ENCODE results near the gene TNK1.

Gene TNK1

DNA sequence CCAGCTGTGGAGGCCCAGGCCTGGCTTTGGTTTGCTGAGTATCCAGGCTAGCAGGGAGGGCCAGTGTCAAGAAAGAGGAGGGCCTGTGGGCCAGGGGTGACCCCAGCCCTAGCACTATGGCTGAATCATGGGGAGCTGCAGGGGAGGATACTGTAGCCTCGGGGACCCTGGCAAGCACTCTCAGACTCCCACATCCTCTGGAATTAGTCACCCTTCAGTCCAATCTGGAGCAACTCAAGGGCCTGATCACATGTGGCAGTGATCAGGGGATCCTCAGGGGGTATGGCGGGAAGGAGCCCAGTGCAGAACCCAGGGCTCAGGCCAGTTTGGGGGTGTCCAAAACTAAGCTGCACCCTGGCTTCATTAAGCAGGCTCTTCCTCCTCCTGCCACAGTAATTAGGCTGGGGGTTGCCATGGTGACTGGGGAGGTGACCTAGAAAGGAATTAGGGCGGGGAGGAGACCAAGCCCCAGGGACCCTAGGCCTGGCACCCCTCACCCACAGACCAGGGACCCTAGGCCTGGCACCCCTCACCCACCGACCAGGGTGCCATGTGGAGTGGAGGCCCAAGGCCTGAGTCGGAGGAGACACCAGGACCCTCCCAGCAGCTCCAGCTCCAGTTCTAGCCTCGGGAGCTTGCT, 32.6 kb downstream of the TNK1 start:
- DNase-seq = no peak

DNA sequence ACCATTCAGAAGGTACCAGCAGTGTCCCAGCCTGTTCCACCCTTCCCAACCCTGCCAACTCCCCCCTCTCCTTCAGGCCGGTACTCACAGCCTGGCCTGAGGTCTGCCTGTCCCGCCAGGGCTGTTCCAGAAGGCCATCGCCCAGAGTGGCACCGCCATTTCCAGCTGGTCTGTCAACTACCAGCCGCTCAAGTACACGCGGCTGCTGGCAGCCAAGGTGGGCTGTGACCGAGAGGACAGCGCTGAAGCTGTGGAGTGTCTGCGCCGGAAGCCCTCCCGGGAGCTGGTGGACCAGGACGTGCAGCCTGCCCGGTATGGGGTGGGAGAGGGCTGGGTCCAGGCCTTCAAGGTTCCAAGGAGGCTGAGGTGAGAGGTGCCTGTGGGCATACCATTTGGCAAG, 33.9 kb downstream of the TNK1 start:
- no peak for DNase-seq

DNA sequence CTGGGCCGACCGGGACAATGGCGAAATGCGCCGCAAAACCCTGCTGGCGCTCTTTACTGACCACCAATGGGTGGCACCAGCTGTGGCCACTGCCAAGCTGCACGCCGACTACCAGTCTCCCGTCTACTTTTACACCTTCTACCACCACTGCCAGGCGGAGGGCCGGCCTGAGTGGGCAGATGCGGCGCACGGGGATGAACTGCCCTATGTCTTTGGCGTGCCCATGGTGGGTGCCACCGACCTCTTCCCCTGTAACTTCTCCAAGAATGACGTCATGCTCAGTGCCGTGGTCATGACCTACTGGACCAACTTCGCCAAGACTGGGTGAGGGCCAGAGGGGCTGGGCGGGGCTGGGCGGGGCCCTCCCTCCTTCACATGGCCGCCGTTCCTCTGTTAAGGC, 34.9 kb downstream of the TNK1 start:
- DNase-seq = no peak

DNA sequence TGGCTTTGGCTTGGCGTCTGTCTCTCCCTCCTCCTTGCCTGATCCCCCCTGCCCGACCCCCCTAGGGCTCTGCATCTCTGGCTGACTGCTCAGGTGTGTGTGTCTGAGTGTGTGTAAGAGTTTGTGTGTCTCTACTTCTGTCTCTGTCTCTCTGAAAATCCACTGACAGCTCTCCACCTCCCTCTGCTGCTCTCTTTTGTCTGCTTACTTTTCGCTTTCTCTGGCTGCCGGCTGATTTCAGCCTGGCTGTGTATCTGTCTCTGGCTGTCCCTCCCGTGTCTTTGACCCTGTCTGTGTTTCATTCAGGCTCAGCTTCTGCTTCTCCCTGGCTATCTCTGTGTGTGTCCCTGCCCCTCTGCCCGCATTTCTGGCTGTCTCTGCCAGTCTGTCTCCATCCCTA, 35.4 kb downstream of the TNK1 start:
- no peak for DNase-seq

DNA sequence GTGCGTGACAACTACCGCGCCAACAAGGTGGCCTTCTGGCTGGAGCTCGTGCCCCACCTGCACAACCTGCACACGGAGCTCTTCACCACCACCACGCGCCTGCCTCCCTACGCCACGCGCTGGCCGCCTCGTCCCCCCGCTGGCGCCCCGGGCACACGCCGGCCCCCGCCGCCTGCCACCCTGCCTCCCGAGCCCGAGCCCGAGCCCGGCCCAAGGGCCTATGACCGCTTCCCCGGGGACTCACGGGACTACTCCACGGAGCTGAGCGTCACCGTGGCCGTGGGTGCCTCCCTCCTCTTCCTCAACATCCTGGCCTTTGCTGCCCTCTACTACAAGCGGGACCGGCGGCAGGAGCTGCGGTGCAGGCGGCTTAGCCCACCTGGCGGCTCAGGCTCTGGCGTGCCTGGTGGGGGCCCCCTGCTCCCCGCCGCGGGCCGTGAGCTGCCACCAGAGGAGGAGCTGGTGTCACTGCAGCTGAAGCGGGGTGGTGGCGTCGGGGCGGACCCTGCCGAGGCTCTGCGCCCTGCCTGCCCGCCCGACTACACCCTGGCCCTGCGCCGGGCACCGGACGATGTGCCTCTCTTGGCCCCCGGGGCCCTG, 36.3 kb downstream of the TNK1 start:
- DNase-seq = no peak

DNA sequence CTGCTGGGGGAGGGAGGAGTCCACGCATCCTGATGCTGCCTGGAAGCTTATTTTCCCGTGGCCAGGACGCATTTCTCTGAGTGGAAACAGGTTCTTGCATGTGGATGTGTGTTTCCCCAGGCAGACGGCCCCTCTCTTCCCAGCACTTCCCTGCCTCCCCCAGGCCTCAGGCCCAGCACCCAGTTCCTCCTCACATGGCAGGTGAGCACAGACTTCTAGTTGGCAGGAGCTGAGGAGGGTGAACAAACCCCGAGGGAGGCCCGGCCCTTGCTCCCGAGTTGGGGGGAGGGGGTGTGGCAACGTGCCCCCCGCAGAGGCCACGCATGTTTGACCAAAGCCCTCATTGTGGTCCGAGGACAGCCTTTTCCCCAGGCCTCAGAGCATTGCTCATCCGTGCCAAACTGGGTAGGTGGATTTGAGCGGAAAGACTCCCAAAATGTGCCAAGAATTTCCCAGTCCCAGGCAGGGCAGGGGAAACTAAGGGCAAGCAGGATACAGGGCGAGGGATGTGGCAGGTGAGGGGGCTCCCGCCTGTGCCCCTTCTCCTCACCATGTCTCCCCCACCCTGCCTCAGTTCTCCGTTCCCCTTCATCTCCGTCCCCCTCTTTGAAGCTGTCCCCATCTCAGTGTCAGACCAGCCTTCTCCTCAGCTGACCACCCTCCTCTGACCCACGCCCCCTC, 37.7 kb downstream of the TNK1 start:
- no peak for DNase-seq

DNA sequence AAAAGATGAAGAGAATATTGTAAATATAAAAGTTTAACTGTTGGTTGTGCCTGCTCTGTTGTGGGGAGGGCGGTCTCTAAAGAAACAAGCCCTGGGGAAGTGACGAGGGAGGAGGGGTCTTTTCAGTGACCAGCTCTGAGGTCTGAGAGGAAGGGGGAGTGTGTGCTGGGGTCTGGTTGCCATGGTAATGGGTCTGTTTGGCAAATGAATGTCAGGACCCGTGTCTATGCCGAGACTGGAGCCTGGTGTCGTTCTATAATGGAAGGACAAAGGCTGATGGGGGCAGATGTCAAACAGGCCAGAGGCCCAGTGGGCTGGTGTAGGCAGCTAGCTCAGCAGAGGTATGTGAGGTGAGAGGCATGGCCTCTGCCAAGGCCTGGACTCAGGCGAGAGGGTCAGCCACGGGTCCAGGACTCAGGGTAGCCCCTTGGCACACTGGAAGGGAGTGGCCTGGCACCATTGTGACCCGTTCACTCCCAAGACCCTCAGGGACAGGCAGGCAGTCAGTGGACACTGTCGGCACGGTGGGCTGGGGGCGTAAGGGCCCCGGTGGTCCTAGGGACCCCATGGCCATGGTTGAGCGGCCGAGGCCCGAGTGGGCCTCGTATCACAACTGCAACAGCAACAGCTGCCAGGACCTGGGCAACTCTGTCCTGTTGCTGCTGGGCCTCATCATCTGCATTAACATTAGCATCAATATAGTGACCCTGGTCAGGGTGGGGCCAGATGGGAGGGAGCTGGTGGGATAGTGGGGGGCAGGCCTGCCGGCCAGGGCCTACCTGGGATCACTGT, 39.1 kb downstream of the TNK1 start, which contains the start of gene SPEM1:
Gene SPEM1 (plus strand): TSS at position 506 of the 792 bp plus-strand sequence. CDS start 61 bp downstream, at position 567.
- no peak for DNase-seq

DNA sequence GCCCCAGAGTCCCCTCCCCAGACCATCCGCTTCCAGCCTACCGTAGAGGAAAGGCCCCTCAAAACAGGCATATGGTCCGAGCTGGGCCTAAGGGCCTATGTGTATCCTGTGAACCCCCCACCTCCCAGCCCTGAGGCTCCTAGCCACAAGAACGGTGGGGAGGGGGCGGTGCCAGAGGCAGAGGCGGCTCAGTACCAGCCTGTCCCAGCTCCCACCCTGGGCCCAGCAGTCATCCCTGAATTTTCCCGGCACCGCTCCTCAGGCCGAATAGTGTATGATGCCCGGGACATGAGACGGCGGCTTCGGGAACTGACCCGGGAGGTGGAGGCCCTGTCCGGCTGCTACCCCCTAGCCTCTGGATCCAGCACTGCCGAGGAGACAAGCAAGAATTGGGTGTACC, 40.3 kb downstream of the TNK1 start:
- no peak for DNase-seq

DNA sequence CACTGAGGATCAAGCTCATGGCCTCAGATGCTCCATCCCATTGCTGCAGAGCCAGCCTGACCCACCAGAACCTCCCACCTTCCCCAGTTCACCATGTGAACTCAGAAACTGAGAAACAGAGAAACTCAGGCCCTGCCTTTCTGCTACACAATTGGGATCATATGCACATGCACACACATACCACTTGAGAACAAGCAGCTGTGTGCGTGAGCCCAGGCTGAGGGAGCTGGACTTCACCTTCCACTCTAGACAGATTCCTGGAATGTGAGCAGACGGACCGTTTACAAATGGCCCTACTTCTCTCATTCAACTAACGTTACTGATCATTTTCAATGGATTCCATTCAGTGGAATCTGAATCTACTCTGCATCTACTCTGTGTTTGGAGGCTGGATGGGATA, 42.8 kb downstream of the TNK1 start:
- DNase-seq = no peak

DNA sequence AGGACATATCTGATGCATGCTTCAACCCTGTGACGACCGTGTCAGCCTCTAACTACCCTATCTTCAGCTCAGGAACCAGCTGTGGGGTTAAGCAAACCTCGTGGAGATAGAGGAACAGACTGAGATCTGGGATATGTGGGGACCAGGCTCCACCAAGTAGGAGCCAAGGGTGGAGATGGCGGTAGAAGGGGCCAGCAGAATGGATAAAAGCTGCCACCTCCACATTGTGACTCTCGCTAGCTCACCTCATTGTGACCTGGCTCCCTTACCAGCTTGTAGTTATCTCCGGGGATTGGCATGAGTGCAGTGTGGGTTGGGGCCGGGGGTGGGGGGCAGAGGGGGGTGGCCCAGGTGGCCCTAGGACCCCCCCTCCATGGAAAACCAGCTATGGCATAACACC, 44.4 kb downstream of the TNK1 start, which contains the start of gene SPEM2:
Gene SPEM2 (plus strand): TSS at position 301 of the 400 bp plus-strand sequence. CDS start 73 bp downstream, at position 374.
- no peak for DNase-seq

DNA sequence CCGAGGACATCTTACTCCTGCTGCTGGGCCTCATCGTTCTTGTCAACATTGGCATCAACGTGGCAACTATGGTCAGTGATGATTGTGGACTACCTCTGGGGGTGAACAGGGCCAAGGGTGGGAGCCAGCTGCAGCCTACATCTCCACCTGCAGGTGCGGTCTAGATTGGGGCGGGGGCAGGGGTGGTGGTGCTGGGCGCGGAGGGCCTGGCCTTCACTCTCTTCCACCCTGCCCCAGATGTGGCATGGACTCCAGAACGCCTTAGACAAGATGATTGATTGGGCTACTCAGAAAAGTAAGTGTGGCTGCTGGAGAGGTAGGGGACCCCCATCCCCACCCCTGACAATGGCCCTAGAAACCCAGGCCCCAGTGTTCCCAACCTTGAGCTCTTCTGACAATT, 44.9 kb downstream of the TNK1 start:
- DNase-seq = no peak

DNA sequence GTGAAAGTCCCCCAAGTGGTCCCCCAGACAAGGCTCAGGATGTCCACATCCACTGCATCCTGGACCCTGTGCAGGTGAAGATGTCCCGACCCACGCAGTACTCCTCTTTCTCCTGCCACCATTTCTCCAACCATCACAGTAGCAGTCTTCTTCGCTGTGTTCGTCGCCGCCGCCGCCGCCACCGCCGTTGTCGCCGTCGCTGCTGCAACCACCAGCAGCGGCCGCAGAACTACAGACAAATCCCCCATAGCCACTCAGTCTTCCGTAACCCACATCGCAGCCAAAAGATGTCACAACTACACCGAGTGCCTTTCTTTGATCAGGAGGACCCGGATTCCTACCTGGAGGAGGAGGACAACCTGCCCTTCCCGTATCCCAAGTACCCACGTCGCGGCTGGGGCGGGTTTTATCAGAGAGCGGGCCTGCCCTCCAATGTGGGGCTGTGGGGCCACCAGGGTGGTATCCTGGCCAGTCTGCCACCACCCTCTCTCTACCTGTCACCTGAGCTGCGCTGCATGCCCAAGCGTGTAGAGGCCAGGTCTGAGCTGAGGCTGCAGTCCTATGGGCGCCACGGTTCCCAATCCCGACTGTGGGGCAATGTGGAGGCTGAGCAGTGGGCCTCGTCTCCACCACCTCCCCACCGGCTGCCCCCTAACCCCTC, 45.4 kb downstream of the TNK1 start:
- no peak for DNase-seq

DNA sequence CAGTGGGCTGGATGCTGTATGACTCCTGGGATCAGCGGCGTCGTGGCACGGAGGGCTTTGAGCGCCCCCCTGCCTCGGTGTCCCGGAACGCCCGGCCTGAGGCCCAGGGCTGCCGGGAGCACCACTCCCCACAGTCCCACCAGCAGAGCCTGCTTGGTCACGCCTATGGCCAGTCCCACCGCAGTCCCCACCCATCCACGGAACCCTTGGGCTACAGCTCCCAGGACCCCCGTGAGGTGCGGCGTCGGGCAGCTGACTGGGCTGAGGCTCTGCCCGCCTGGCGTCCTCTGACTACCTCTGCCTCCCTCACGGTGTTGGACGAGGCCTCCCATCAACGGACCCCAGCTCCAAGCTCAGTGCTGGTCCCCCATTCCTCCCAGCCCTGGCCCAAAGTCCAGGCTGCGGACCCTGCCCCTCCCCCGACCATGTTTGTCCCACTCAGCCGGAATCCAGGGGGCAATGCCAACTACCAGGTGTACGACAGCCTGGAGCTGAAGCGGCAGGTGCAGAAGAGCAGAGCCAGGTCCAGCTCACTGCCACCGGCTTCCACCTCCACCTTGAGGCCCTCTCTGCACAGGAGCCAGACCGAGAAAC, 46.1 kb downstream of the TNK1 start:
- DNase-seq = no peak

DNA sequence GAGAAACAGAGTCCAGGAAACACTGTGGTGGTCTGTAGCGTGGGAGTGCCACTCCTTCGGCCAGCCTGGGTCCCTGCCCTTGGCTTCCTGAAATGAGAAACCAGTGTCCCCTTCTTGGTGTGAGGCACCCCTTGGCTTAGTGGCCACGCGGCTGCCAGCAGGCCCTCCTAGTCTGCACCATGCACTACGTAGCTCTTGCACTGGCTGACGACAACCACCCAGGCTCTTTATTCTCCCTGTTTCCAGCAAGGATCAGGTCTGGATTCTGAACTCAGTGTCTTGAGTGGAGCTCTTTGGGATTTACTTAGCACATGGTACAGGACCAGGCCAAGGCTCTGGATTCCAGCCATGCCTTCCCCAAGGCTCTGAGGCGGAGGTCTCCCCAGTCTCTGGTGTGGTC, 46.7 kb downstream of the TNK1 start:
- DNase-seq = no peak

DNA sequence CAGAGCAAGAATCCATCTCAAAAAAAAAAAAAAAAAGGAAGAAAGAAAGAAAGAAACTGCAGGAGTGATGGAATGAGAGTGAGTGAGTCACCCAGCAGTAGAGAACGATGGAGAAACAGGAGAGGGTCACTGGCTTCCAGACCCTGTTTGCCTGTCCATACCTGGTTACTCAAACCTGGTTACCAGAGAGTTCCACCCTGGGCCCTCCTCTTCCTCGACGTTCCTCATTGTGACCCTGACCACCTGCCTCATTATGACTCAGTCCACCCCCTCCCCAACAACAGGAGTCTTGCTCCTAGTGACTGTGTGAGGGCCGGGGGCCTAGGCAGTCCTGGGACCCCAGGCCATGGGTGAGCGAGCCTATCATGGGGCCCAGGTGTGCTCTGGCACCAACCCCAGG, 47.7 kb downstream of the TNK1 start, which contains the start of gene SPEM3:
Gene SPEM3 (plus strand): TSS at position 301 of the 400 bp plus-strand sequence. CDS start 46 bp downstream, at position 347.
- no peak for DNase-seq

DNA sequence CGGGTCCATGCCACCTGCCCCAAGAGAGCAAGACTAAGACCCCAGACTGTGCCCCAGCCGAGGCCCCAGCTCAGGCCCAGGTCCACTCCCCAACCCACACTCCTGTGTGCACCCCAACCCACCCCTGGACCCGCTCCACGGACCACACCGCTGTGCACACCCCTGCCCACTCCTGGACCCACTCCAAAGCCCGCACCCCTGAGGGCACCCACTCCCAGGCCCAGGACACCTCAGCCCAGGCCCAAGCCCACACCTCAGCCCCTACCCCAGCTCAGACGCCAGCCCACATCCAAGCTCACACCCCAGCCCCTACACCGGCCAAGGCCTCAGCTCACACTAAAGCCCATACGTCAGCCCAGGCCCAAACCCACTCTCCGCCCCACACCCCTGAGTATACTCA, 48.8 kb downstream of the TNK1 start:
- DNase-seq = no peak

DNA sequence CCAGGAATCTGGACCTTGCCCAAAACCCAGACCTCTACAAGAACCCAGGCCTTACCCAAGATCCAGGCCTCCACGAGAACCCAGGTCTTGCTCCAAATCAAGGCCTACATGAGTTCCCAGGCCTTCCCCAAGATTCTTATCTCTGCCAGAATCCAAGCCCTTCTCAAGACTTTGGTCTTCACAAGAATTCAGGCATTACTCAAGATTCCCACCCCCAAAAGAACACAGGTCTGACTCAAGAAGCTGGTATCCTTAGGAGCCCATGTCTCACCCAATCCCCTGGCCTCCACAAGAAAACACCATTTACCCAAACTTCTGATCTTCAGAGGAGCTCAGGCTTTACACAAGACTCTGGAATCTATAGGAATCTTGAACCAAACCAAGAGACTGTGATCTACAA, 50.3 kb downstream of the TNK1 start:
- no peak for DNase-seq

DNA sequence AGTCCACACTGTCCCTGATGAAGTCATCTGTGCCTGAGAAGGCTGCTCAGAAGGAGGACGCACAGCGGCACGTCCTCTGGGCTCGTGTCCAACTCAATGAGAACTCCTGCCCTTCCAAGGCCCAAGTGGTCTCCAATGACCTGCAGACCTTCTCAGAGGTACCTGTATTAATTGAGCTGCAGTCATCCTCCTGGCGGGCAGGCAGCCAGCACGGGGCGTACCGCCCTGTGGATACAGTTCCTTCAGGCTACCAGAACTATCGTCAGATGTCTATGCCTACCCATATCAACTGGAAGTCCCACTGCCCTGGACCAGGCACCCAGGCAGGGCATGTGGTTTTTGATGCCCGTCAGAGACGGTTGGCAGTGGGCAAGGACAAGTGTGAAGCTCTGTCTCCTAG, 51.4 kb downstream of the TNK1 start:
- DNase-seq = no peak

DNA sequence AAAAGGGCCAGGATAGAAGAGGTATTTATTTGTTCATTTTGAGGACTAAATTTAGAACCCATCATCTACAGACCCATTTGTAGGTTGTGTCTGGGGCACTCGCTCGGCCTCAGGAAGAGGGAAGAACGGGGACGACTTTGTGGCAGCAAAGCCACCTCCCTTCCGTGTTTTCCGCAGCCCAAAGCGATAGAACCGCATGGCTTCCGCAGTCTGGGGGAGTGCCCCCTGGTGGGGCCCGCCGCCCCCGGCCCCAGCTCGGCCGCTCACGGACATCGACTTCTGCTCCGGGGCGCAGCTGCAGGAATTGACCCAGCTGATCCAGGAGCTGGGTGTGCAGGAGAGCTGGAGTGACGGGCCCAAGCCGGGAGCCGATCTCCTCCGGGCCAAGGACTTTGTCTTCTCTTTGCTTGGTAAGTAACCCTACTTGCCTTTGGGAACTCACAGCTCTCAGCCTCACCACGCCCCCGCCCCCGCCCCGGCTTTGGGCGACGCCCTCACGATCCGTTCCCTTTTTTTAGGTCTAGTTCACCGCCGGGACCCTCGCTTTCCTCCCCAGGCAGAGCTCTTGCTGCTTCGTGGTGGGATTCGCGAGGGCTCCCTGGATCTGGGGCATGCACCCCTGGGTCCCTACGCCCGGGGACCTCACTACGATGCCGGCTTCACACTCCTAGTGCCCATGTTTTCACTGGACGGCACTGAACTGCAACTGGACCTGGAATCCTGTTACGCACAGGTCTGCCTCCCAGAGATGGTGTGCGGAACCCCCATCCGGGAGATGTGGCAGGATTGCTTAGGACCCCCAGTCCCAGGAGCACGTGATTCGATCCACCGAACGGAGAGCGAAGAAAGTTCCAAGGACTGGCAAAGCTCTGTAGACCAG, 55.0 kb downstream of the TNK1 start:
- peak; percentile 61 for DNase-seq

DNA sequence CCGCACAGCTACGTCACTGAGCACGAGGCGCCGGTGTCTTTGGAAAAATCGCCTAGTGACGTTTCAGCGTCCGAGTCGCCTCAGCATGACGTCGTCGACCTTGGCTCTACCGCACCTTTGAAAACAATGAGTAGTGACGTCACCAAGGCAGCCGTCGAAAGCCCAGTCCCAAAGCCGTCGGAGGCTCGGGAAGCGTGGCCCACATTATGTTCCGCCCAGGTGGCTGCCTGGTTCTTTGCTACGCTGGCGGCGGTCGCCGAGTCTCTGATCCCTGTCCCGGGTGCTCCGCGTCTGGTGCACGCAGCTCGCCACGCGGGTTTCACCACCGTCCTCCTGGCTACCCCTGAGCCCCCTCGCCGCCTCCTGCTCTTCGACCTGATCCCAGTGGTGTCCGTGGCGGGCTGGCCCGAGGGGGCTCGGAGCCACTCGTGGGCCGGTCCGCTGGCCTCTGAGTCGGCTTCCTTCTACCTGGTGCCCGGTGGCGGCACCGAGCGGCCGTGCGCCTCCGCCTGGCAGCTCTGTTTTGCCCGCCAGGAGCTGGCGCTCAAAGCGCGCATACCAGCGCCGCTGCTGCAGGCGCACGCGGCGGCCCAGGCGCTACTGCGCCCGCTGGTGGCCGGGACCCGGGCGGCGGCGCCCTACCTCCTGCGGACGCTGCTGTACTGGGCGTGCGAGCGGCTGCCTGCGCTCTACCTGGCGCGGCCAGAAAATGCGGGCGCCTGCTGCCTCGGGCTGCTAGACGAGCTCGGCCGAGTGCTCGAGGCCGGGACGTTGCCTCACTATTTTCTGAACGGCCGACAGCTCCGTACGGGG, 55.9 kb downstream of the TNK1 start:
- DNase-seq = peak; percentile 91

Data from suppressor macrophage treated with lipopolysaccharide for 4 hours (primary cell).